GM23338 (cell line): Measurements from ENCODE around the gene FCER2. TPM values are rescaled to one million over a fixed set of nuclear protein-coding genes. Genes with fewer than 3 reads are reported as not detected.

Experiments
- ATAC-seq: fragments of 200-7000 bp; cut with Tn5 transposase; 3 replicates; pipeline ENCODE4 v1.9.1; 2020
- DNase-seq: peaks from one replicate; pipeline ENCODE4 v3.0.0-alpha.2; 2015; ENCODE audit warnings: low spot score
- H2AFZ ChIP-seq: fragments of 200-600 bp; sonication (generic); 2 replicates; pipeline ENCODE4 v1.8.0; 2016; ENCODE audit warnings: antibody characterized with exemption, mild to moderate bottlenecking, moderate library complexity
- H3F3A ChIP-seq: fragments of 200-600 bp; sonication (generic); replicated peaks from 2 replicates; pipeline ENCODE4 v1.8.0; 2017; ENCODE audit warnings: antibody characterized with exemption, mixed run types, low read depth
- H3K27ac ChIP-seq: fragments of 200-600 bp; sonication (generic); 2 replicates; pipeline ENCODE4 v1.6.1; 2016; ENCODE audit warnings: low read depth
- H3K27me3 ChIP-seq: fragments of 200-600 bp; sonication (generic); 2 replicates; pipeline ENCODE4 v1.8.0; 2016; ENCODE audit warnings: mild to moderate bottlenecking, mixed run types, moderate library complexity; ENCODE audit not compliant: insufficient read depth
- H3K36me3 ChIP-seq: fragments of 200-600 bp; sonication (generic); 2 replicates; pipeline ENCODE4 v1.8.0; 2016; ENCODE audit warnings: mild to moderate bottlenecking; ENCODE audit not compliant: insufficient read depth
- H3K4me1 ChIP-seq: fragments of 200-600 bp; sonication (generic); 2 replicates; pipeline ENCODE4 v1.8.0; 2016; ENCODE audit warnings: mild to moderate bottlenecking, moderate library complexity; ENCODE audit not compliant: insufficient read depth
- H3K4me2 ChIP-seq: fragments of 200-600 bp; sonication (generic); 2 replicates; pipeline ENCODE4 v1.7.1; 2017; ENCODE audit warnings: mixed run types
- H3K4me3 ChIP-seq: fragments of 200-600 bp; sonication (generic); 2 replicates; pipeline ENCODE4 v1.6.1; 2016; ENCODE audit warnings: mixed run types
- H3K79me2 ChIP-seq: fragments of 200-600 bp; sonication (generic); replicated peaks from 2 replicates; pipeline ENCODE4 v1.8.0; 2017; ENCODE audit warnings: mild to moderate bottlenecking; ENCODE audit not compliant: insufficient read depth
- H3K9me2 ChIP-seq: fragments of 200-600 bp; sonication (generic); 2 replicates; pipeline ENCODE4 v1.8.0; 2017; ENCODE audit not compliant: insufficient read depth
- H4K20me1 ChIP-seq: fragments of 200-600 bp; sonication (generic); replicated peaks from 2 replicates; pipeline ENCODE4 v1.8.0; 2017; ENCODE audit warnings: mild to moderate bottlenecking; ENCODE audit not compliant: insufficient read depth
- H3K27ac Mint-ChIP-seq: 2 replicates; pipeline ENCODE4 v1.8.0; 2020; ENCODE audit warnings: inconsistent platforms, mild to moderate bottlenecking, moderate library complexity, mixed read lengths
- H3K27me3 Mint-ChIP-seq: 3 replicates; pipeline ENCODE4 v1.8.0; 2022; ENCODE audit warnings: low read depth, mild to moderate bottlenecking, moderate library complexity, mixed read lengths, inconsistent platforms; ENCODE audit not compliant: insufficient read depth, poor library complexity
- H3K36me3 Mint-ChIP-seq: 3 replicates; pipeline ENCODE4 v1.8.0; 2021; ENCODE audit warnings: low read depth, mild to moderate bottlenecking, inconsistent platforms, moderate library complexity, mixed read lengths
- H3K4me1 Mint-ChIP-seq: 3 replicates; pipeline ENCODE4 v1.8.0; 2020; ENCODE audit warnings: mild to moderate bottlenecking, inconsistent platforms, mixed read lengths
- H3K4me3 Mint-ChIP-seq: 3 replicates; pipeline ENCODE4 v1.8.0; 2021; ENCODE audit warnings: moderate library complexity, mild to moderate bottlenecking, inconsistent platforms, mixed read lengths
- H3K9me3 Mint-ChIP-seq: 3 replicates; pipeline ENCODE4 v1.8.0; 2020; ENCODE audit warnings: moderate library complexity, mild to moderate bottlenecking, inconsistent platforms, mixed read lengths
- CREB1 ChIP-seq: fragments of 250-450 bp; sonication (Bioruptor Pico); IDR thresholded peaks from 2 replicates; pipeline ENCODE4 v1.5.0; 2020; ENCODE audit warnings: low read depth, mild to moderate bottlenecking, moderate library complexity
- CTCF ChIP-seq, 2 experiments: fragments of 200-600 bp in 1 of 2; sonication (generic) in 1 of 2; conservative IDR thresholded peaks; 2 replicates each; pipeline versions ENCODE4 v1.5.1 to v1.6.1; 2016 to 2017; ENCODE audit warnings: antibody characterized with exemption in 2 of 2, low read depth in 2 of 2, mild to moderate bottlenecking in 2 of 2, moderate library complexity in 1 of 2
- EZH2 ChIP-seq: fragments of 200-600 bp; sonication (generic); IDR thresholded peaks from one replicate; pipeline ENCODE4 v1.8.0; 2017; ENCODE audit warnings: antibody characterized with exemption, mild to moderate bottlenecking, low read depth; ENCODE audit not compliant: unreplicated experiment
- EZH2phosphoT487 ChIP-seq: fragments of 200-600 bp; sonication (generic); IDR thresholded peaks from one replicate; pipeline ENCODE4 v1.8.1; 2018; ENCODE audit warnings: antibody characterized with exemption; ENCODE audit not compliant: unreplicated experiment
- JUNB ChIP-seq: IDR thresholded peaks from one replicate; pipeline ENCODE4 v1.6.1; 2016; ENCODE audit warnings: antibody characterized with exemption; ENCODE audit not compliant: unreplicated experiment
- NANOG ChIP-seq: IDR thresholded peaks from 2 replicates; pipeline ENCODE4 v1.6.1; 2016; ENCODE audit warnings: antibody characterized with exemption, borderline replicate concordance
- POLR2AphosphoS5 ChIP-seq: IDR thresholded peaks from 2 replicates; pipeline ENCODE4 v1.6.1; 2016; ENCODE audit warnings: antibody characterized with exemption, low read depth
- REST ChIP-seq: IDR thresholded peaks from one replicate; pipeline ENCODE4 v1.6.1; 2018; ENCODE audit warnings: antibody characterized with exemption; ENCODE audit not compliant: unreplicated experiment
- STAT1 ChIP-seq: IDR thresholded peaks from one replicate; pipeline ENCODE4 v1.6.1; 2016; ENCODE audit warnings: antibody characterized with exemption; ENCODE audit not compliant: unreplicated experiment
- ZNF114 ChIP-seq: fragments of 250-450 bp; sonication (Bioruptor Pico); IDR thresholded peaks from 2 replicates; pipeline ENCODE4 v1.5.0; 2020; ENCODE audit warnings: mild to moderate bottlenecking, moderate library complexity
- ZNF331 ChIP-seq: fragments of 250-450 bp; sonication (Bioruptor Pico); IDR thresholded peaks from 2 replicates; pipeline ENCODE4 v1.5.0; 2020; ENCODE audit warnings: low read depth, mild to moderate bottlenecking, moderate library complexity
- ZNF462 ChIP-seq: fragments of 250-450 bp; sonication (Bioruptor Pico); IDR thresholded peaks from 2 replicates; pipeline ENCODE4 v1.5.0; 2020; ENCODE audit warnings: mild to moderate bottlenecking, moderate library complexity
- polyA plus RNA-seq: library from polyadenylated mRNA; unstranded; fragments of >200 nt; fragmentation: Nextera tagmentation; extraction: Ambion mirVana; gene quantifications from 2 replicates; pipeline ENCODE4 v1.2.1, GENCODE V29; 2016
- total RNA-seq: library from RNA; depleted of rRNA; stranded (reverse); fragments of >200 nt; shearing (Covaris generic); gene quantifications from 2 replicates; pipeline ENCODE4 v1.2.3, GENCODE V29; 2014

Gene FCER2
- total and polyA plus RNA-seq, 2 experiments from 2014 or later, result 0.29 TPM; not detected in 1

- Mint-ChIP-seq H3K36me3 (peaks cover 3% of the 10 kb centered on the region; the same call in 1 of the 3 replicates), H3K9me3 (no peaks in the 10 kb centered on the region; the same call in 2 of the 3 replicates), H3K4me1 (no peaks in the 10 kb centered on the region), H3K4me3 (no peak overlapping the region; the same call in 2 of the 3 replicates), H3K27me3 (peaks cover 11% of the 10 kb centered on the region), H3K27ac (no peak overlapping the region)
- no peaks in the 10 kb centered on the region for H3K4me1 ChIP-seq
- H3K27me3 ChIP-seq, result no peaks in the 10 kb centered on the region
- DNase-seq, result no peak
- no peak for TF ChIP-seq CTCF (conservative IDR thresholded peaks at IDR 0.05; ENCODE audit: low read depth in 2 of 2)
- no peak for TF ChIP-seq ZNF114 (CRISPR knock-in tag)
- TF ChIP-seq EZH2, result no peak
- no peak for TF ChIP-seq NANOG
- no peak for TF ChIP-seq REST
- TF ChIP-seq CREB1, result no peak
- no peak for TF ChIP-seq STAT1
- no peak for TF ChIP-seq EZH2phosphoT487
- no peak for TF ChIP-seq ZNF331 (CRISPR knock-in tag)
- no peak for TF ChIP-seq JUNB
- no peak for TF ChIP-seq POLR2AphosphoS5
- no peak for TF ChIP-seq ZNF462 (CRISPR knock-in tag)
- ATAC-seq, result no peak
- H4K20me1 ChIP-seq, result no peaks in the 10 kb centered on the region; the same call in 1 of the 2 replicates
- H3K4me2 ChIP-seq, result no peak overlapping the region
- H2AFZ ChIP-seq, result no peak overlapping the region
- no peak overlapping the region for H3K4me3 ChIP-seq
- H3K9me2 ChIP-seq, result no peaks in the 10 kb centered on the region
- peaks cover 9% of the 10 kb centered on the region for H3F3A ChIP-seq
- no peaks in the 10 kb centered on the region for H3K36me3 ChIP-seq
- H3K79me2 ChIP-seq, result no peaks in the 10 kb centered on the region
- no peak overlapping the region for H3K27ac ChIP-seq
These were observed 58.9 kb downstream of the FCER2 start for GRCh38 chr19:7643031-7643415.
